T-helper 1 cell (primary cell): Measurements from ENCODE around the gene USP17L28.
"Not testable (repeated sequence)": the region's sequence is repeated elsewhere in the genome, so short reads cannot be mapped to it uniquely, and the experiment has no call there.

Experiments
- DNase-seq, 5 donors: peaks; one replicate each; pipeline ENCODE4 v3.0.0-alpha.2; 2012 to 2020
- total RNA-seq, 4 donors: gene quantifications; one replicate each; lab custom pipeline; 2026; lab: John Stamatoyannopoulos, UW

Gene USP17L28, protein sequence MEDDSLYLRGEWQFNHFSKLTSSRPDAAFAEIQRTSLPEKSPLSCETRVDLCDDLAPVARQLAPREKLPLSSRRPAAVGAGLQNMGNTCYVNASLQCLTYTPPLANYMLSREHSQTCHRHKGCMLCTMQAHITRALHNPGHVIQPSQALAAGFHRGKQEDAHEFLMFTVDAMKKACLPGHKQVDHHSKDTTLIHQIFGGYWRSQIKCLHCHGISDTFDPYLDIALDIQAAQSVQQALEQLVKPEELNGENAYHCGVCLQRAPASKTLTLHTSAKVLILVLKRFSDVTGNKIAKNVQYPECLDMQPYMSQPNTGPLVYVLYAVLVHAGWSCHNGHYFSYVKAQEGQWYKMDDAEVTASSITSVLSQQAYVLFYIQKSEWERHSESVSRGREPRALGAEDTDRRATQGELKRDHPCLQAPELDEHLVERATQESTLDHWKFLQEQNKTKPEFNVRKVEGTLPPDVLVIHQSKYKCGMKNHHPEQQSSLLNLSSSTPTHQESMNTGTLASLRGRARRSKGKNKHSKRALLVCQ
- 0 reads per million in 4 donors for total RNA-seq

DNA sequence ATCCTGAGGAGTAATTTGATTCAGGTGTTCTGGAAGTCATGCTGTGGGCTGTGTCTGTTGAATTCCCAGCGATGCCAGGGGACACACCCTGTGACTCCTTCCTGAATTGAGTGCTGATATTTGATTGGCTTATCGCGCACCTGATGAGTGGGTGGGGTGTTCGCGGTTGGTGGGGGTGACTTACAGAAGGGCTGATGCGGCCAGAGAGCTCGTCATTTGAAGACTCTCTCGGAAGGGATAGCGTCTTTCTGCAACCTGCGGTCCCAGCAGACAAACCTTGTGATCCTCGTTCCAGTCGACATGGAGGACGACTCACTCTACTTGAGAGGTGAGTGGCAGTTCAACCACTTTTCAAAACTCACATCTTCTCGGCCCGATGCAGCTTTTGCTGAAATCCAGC is at the start of gene USP17L28:
USP17L28 (plus strand) TSS at position 301 of the 400 bp plus-strand sequence; CDS start at position 301, 0 bp downstream.
- DNase-seq: not testable (repeated sequence)

DNA sequence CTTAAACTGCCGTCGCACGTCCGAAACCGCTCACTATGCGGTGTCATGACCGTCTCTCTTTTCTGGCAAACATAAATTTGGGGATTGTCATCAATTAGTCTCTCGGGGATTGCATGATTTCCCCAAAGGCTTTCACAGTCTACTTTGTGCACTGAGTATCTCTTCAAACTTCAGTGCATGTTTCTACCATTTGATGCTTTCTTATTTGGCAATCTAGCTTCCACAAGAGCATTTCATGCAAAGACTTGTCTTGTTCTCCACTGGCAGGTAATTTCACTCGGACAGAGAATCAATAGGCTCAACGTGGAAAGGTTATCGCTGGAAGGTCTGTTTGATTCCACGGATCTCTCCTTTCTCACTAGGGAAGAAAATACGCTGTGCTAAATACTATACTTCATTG is 24.5 kb upstream of the USP17L28 start:
- DNase-seq: not testable (repeated sequence)

DNA sequence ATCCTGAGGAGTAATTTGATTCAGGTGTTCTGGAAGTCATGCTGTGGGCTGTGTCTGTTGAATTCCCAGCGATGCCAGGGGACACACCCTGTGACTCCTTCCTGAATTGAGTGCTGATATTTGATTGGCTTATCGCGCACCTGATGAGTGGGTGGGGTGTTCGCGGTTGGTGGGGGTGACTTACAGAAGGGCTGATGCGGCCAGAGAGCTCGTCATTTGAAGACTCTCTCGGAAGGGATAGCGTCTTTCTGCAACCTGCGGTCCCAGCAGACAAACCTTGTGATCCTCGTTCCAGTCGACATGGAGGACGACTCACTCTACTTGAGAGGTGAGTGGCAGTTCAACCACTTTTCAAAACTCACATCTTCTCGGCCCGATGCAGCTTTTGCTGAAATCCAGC is 23.8 kb upstream of the USP17L28 start, which contains the start of gene USP17L24:
USP17L24 (plus strand) TSS at position 301 of the 400 bp plus-strand sequence; CDS start at position 301, 0 bp downstream.
- not testable (repeated sequence) for DNase-seq

DNA sequence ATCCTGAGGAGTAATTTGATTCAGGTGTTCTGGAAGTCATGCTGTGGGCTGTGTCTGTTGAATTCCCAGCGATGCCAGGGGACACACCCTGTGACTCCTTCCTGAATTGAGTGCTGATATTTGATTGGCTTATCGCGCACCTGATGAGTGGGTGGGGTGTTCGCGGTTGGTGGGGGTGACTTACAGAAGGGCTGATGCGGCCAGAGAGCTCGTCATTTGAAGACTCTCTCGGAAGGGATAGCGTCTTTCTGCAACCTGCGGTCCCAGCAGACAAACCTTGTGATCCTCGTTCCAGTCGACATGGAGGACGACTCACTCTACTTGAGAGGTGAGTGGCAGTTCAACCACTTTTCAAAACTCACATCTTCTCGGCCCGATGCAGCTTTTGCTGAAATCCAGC is 19.1 kb upstream of the USP17L28 start, which contains the start of gene USP17L25:
USP17L25 (plus strand) TSS at position 301 of the 400 bp plus-strand sequence; CDS start at position 301, 0 bp downstream.
- not testable (repeated sequence) for DNase-seq

- DNase-seq: not testable (repeated sequence)
These were observed 14.3 kb upstream of the USP17L28 start, which contains the start of gene USP17L26 for GRCh38 chr4:9334358-9334757. TSS of gene USP17L26 (plus strand) at chr4:9334658. CDS start at chr4:9334658, 0 bp downstream.

- not testable (repeated sequence) for DNase-seq
These were observed 9.6 kb upstream of the USP17L28 start, which contains the start of gene USP17L5 for GRCh38 chr4:9339103-9339502. TSS of gene USP17L5 (plus strand) at chr4:9339403. CDS start at chr4:9339403, 0 bp downstream.

DNA sequence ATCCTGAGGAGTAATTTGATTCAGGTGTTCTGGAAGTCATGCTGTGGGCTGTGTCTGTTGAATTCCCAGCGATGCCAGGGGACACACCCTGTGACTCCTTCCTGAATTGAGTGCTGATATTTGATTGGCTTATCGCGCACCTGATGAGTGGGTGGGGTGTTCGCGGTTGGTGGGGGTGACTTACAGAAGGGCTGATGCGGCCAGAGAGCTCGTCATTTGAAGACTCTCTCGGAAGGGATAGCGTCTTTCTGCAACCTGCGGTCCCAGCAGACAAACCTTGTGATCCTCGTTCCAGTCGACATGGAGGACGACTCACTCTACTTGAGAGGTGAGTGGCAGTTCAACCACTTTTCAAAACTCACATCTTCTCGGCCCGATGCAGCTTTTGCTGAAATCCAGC is 4.8 kb upstream of the USP17L28 start, which contains the start of gene USP17L27:
USP17L27 (plus strand) TSS at position 301 of the 400 bp plus-strand sequence; CDS start at position 301, 0 bp downstream.
- not testable (repeated sequence) for DNase-seq

- DNase-seq: not testable (repeated sequence)
These were observed 2.2 kb downstream of the USP17L28 start for GRCh38 chr4:9350866-9351265.

GRCh38 chr4:9353338-9353737 is 4.6 kb downstream of the USP17L28 start, which contains the start of gene USP17L29:
TSS of gene USP17L29 (plus strand) at chr4:9353638. CDS start at chr4:9353638, 0 bp downstream.
- DNase-seq: not testable (repeated sequence)

GRCh38 chr4:9362829-9363228 is 14.1 kb downstream of the USP17L28 start, which contains the start of gene USP17L30:
TSS of gene USP17L30 (plus strand) at chr4:9363129. CDS start at chr4:9363129, 0 bp downstream.
- not testable (repeated sequence) for DNase-seq

- not testable (repeated sequence) for DNase-seq
These were observed 31.2 kb downstream of the USP17L28 start for GRCh38 chr4:9379881-9380280.

DNA sequence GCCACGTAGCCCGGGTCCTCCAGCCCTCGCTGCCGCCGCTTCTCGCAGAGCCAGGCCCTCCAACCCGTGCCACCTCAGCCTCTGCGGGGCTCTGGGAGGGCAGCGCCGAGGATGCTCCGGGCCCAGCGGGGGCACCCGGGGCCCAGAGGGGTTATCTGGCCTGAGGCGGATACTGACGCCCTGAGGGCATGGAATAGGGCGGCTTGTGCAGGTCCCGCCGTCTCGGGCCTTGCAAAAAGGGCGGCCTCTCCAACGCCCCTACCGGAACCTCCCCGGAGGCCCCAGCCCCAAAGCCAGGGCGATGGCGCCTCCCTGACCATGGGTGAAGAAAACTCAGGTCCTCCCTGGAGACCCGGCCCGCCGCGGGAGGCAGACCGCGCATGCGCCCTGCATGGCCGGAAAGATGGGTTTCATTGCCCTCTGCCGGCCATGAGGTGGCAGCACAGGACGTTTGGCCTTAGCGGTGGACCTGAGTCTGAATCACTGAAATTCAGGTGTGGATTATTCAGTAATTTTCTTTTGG is 32.4 kb downstream of the USP17L28 start:
- peak; percentile 1 to 48 (median 39) for DNase-seq

- DNase-seq: no peak
These were observed 35.4 kb downstream of the USP17L28 start for GRCh38 chr4:9384126-9384525.

GRCh38 chr4:9389001-9389400 is 40.3 kb downstream of the USP17L28 start:
- DNase-seq: not testable (repeated sequence)
